Measurements from ENCODE around the gene VASH2.

VASH2 gene

DNA sequence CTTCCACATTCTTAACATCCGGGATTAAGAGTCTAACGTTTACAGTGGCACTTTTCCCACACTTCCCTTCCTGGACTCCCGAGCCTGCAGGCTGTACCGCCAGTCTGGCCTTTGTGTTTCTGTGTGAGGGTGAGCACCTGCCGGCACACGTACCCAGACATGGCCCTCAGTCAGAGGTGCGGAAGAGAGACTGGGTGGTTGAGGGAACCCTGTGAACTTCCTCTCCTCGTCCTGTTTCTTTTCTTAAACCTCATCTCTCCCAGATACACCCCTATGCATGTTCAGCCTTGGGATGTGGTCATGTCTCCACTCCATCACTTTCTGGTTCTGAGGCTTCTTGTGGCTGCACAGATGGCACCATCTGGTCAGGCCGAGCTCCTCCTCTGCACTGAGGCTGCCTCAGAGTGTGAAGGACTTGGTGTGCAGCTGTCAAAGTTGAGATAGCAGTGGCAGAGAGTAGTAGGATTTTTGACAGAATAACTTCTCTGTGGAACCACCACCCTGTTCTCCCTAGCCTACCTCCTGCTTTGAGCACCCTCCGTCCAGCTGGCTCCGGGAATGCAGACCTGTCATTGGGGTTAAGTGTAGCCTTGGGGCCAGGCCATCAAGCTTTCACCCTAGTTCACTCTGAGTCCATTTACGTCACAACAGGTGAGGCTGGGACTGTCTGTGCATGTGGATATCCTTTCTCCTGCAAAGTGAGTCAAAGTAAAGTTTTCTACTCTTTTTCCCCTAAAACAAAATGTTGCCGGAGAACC, 31.4 kb downstream of the VASH2 start:
- TF ChIP-seq, protein P1, sequence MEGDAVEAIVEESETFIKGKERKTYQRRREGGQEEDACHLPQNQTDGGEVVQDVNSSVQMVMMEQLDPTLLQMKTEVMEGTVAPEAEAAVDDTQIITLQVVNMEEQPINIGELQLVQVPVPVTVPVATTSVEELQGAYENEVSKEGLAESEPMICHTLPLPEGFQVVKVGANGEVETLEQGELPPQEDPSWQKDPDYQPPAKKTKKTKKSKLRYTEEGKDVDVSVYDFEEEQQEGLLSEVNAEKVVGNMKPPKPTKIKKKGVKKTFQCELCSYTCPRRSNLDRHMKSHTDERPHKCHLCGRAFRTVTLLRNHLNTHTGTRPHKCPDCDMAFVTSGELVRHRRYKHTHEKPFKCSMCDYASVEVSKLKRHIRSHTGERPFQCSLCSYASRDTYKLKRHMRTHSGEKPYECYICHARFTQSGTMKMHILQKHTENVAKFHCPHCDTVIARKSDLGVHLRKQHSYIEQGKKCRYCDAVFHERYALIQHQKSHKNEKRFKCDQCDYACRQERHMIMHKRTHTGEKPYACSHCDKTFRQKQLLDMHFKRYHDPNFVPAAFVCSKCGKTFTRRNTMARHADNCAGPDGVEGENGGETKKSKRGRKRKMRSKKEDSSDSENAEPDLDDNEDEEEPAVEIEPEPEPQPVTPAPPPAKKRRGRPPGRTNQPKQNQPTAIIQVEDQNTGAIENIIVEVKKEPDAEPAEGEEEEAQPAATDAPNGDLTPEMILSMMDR (IDR thresholded peaks at IDR 0.05), result no peak

DNA sequence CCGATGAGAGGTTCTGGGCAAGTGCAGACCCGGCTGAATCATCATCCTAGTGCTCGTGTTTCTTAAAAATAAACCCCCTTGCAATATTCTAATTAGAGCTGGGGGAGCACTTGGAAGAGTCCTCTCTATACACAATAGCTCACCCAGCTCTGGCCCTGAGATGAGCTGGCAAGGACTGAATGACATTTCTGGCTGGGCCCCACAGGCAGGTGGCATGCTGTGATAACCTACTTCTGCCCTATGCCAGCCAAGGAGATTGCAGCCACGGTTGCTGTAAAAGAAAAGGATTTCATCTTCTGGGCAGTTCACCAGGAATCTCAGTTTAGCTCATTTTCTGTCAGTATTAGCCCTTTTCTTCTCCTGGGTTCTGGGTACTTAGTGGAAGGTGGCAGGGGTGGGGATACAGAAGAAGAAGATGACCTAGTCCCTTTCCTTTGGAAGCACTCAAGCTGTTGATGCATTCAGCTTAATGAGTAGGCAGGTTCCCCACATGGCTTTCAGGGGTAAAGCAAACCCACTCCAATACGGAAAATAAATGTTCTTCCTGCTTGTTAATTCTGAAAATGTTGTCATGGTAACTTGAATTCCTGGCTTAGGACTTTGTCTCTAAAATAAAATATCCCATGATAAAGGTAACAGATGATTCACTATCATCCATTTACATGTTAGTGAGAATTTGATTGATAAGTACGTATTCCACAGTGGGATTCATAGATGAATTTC, 32.2 kb downstream of the VASH2 start:
- TF ChIP-seq, protein P1 (IDR thresholded peaks at IDR 0.05), result no peak

DNA sequence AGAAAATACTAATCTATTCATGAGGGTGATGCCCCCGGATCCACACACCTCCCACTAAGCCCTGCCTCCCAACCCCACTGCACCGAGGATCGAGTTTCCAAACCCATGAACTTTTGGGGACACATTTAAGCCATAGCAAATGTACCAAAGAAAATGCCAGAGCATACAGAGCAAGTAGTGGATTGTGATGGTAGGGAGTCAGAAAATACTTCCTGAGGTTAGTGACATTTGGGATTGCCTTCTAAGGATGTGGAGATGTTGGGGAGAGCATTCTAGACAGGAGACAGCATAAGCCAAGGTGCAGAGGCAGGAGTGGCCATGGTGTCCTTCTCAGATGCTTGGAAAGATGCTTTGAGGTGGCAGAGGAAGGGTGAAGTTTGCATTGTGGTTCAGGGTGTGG, 33.1 kb downstream of the VASH2 start:
- TF ChIP-seq, protein P1 (IDR thresholded peaks at IDR 0.05), result no peak

- TF ChIP-seq, protein P1 (IDR thresholded peaks at IDR 0.05), result no peak
Observed at GRCh38 chr1:212984522-212985291, 34.4 kb downstream of the VASH2 start.

GRCh38 chr1:212986551-212986950, 36.2 kb downstream of the VASH2 start:
- TF ChIP-seq, protein P1 (IDR thresholded peaks at IDR 0.05), result no peak

- TF ChIP-seq, protein P1 (IDR thresholded peaks at IDR 0.05), result no peak
Observed at GRCh38 chr1:212987702-212988322, 37.5 kb downstream of the VASH2 start.

DNA sequence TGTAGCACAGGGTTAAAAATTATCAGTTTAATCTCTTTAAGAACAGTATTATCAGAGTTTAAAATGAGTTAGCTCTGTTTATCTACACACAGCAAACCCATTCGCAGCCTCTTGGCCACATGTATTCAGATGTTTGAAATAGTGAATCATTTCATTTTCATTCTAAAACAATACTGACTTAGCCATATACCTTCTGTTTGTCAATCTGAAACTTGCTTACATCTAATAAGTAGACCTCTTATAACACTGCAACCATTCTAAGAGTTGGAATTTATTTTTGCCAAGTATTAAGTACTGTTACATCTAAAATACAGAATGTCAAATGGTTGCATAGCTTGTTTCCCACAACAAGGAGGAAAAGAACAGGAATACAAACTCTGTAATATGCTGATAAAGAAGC, 39.9 kb downstream of the VASH2 start:
- TF ChIP-seq, protein P1 (IDR thresholded peaks at IDR 0.05), result no peak

Measured in LNCAP (cell line).